ENCODE measurements around the gene BLID. TPM values are rescaled to one million over a fixed set of nuclear protein-coding genes. Genes with fewer than 3 reads are reported as not detected.

BLID gene
- total and polyA plus RNA-seq, 2 experiments from 2014 or later, result not detected

GRCh38 chr11:122138744-122139594, 23.0 kb upstream of the BLID start:
- no peak overlapping the region for H3K4me2 ChIP-seq
- TF ChIP-seq, protein P1, sequence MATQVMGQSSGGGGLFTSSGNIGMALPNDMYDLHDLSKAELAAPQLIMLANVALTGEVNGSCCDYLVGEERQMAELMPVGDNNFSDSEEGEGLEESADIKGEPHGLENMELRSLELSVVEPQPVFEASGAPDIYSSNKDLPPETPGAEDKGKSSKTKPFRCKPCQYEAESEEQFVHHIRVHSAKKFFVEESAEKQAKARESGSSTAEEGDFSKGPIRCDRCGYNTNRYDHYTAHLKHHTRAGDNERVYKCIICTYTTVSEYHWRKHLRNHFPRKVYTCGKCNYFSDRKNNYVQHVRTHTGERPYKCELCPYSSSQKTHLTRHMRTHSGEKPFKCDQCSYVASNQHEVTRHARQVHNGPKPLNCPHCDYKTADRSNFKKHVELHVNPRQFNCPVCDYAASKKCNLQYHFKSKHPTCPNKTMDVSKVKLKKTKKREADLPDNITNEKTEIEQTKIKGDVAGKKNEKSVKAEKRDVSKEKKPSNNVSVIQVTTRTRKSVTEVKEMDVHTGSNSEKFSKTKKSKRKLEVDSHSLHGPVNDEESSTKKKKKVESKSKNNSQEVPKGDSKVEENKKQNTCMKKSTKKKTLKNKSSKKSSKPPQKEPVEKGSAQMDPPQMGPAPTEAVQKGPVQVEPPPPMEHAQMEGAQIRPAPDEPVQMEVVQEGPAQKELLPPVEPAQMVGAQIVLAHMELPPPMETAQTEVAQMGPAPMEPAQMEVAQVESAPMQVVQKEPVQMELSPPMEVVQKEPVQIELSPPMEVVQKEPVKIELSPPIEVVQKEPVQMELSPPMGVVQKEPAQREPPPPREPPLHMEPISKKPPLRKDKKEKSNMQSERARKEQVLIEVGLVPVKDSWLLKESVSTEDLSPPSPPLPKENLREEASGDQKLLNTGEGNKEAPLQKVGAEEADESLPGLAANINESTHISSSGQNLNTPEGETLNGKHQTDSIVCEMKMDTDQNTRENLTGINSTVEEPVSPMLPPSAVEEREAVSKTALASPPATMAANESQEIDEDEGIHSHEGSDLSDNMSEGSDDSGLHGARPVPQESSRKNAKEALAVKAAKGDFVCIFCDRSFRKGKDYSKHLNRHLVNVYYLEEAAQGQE (IDR thresholded peaks at IDR 0.05; ENCODE audit: unreplicated experiment), result no peak
- TF ChIP-seq POLR2AphosphoS5 (IDR thresholded peaks at IDR 0.05; ENCODE audit: low read depth), result peak; percentile 65
- no peak for TF ChIP-seq NANOG (IDR thresholded peaks at IDR 0.05; ENCODE audit: borderline replicate concordance)
- no peak for TF ChIP-seq ZNF114 (CRISPR knock-in tag; IDR thresholded peaks at IDR 0.05)
- TF ChIP-seq EZH2phosphoT487 (IDR thresholded peaks at IDR 0.05; ENCODE audit: unreplicated experiment), result no peak
- TF ChIP-seq ZNF462 (CRISPR knock-in tag; IDR thresholded peaks at IDR 0.05), result no peak
- Mint-ChIP-seq H3K27me3 (ENCODE audit: insufficient read depth, low read depth, poor library complexity) (peaks cover 20% of the 10 kb centered on the region), H3K27ac (no peak overlapping the region), H3K36me3 (ENCODE audit: low read depth) (no peaks in the 10 kb centered on the region), H3K9me3 (no peaks in the 10 kb centered on the region), H3K4me3 (no peak overlapping the region), H3K4me1 (peaks cover 10% of the 10 kb centered on the region; the same call in 2 of the 3 replicates)
- H3K36me3 ChIP-seq (ENCODE audit: insufficient read depth), result no peaks in the 10 kb centered on the region
- no peaks in the 10 kb centered on the region for H3K4me1 ChIP-seq (ENCODE audit: insufficient read depth)
- no peaks in the 10 kb centered on the region for H3F3A ChIP-seq (replicated peaks; ENCODE audit: low read depth)
- DNase-seq (ENCODE audit: low spot score), result peak; percentile 11
- no peaks in the 10 kb centered on the region for H4K20me1 ChIP-seq (replicated peaks; ENCODE audit: insufficient read depth)
- peaks cover 44% of the 10 kb centered on the region for H3K27me3 ChIP-seq (ENCODE audit: insufficient read depth)
- no peak overlapping the region for H3K27ac ChIP-seq (ENCODE audit: low read depth)
- no peak overlapping the region for H2AFZ ChIP-seq
- H3K4me3 ChIP-seq, result no peak overlapping the region
- no peaks in the 10 kb centered on the region for H3K79me2 ChIP-seq (replicated peaks; ENCODE audit: insufficient read depth)
- H3K9me2 ChIP-seq (ENCODE audit: insufficient read depth), result no peaks in the 10 kb centered on the region
- ATAC-seq, result peak; percentile 81

Data from GM23338 (cell line).